Measurements from ENCODE around the gene ADGRG4.

DNA sequence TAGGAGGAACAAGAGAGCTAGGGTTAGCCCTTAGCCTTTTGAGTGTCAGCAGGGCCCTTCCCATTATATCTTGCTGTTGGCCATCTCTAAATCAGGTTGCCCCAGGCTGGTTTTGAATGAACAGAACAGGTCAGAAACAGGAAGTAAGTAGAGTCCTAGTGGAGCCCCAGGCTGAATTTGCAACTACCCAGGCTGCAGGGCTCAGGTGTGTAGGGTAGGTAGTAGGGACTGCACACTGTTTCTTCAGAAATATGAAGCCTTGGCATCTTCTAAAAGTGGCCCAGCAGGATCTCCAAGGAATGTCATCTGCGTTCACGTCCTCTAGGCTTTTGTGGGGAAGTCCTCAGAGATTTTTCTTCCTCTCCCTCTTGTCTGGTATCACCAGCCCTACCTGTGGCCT, 90.2 kb downstream of the ADGRG4 start:
- TF ChIP-seq, protein P1, sequence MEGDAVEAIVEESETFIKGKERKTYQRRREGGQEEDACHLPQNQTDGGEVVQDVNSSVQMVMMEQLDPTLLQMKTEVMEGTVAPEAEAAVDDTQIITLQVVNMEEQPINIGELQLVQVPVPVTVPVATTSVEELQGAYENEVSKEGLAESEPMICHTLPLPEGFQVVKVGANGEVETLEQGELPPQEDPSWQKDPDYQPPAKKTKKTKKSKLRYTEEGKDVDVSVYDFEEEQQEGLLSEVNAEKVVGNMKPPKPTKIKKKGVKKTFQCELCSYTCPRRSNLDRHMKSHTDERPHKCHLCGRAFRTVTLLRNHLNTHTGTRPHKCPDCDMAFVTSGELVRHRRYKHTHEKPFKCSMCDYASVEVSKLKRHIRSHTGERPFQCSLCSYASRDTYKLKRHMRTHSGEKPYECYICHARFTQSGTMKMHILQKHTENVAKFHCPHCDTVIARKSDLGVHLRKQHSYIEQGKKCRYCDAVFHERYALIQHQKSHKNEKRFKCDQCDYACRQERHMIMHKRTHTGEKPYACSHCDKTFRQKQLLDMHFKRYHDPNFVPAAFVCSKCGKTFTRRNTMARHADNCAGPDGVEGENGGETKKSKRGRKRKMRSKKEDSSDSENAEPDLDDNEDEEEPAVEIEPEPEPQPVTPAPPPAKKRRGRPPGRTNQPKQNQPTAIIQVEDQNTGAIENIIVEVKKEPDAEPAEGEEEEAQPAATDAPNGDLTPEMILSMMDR (IDR thresholded peaks at IDR 0.05) = no peak
- TF ChIP-seq POLR2A (IDR thresholded peaks at IDR 0.05) = no peak
- no peak for TF ChIP-seq POLR2AphosphoS5 (IDR thresholded peaks at IDR 0.05)
- no peak for TF ChIP-seq EP300 (IDR thresholded peaks at IDR 0.05)

Measured in suprapubic skin (tissue), 4 donors.